CD4-positive, CD25-positive, alpha-beta regulatory T cell (primary cell): Measurements from ENCODE around the gene AMELX. TPM values are rescaled to one million over a fixed set of nuclear protein-coding genes. Genes with fewer than 3 reads are reported as not detected.

ENCODE experiments used
- ATAC-seq, 2 donors: fragments of 150-1000 bp; cut with Tn5 transposase; one replicate each; pipeline ENCODE4 v1.10.0; 2021; ENCODE audit warnings: low read depth in 2 of 2, moderate number of reproducible peaks in 2 of 2, moderate library complexity in 1 of 2
- DNase-seq, 3 donors: peaks; one replicate each; pipeline versions ENCODE4 v3.0.0 to v3.0.0-alpha.2; 2012 to 2022; ENCODE audit warnings: mixed read lengths in 1 of 3
- H3K27ac ChIP-seq: one replicate; pipeline ENCODE4 v1.7.0; 2013; ENCODE audit warnings: mild to moderate bottlenecking, low read length; ENCODE audit not compliant: insufficient read depth, poor library complexity, severe bottlenecking
- H3K27me3 ChIP-seq: one replicate; pipeline ENCODE4 v1.7.0; 2013; ENCODE audit warnings: low read length; ENCODE audit not compliant: control insufficient read depth, insufficient read depth
- H3K36me3 ChIP-seq: one replicate; pipeline ENCODE4 v1.7.0; 2013; ENCODE audit warnings: mild to moderate bottlenecking, low read length, moderate library complexity; ENCODE audit not compliant: control insufficient read depth, insufficient read depth
- H3K4me1 ChIP-seq: 2 replicates; pipeline ENCODE4 v1.7.0; 2013; ENCODE audit warnings: mild to moderate bottlenecking, low read length; ENCODE audit not compliant: insufficient read depth, control insufficient read depth, poor library complexity, severe bottlenecking
- H3K4me3 ChIP-seq: one replicate; pipeline ENCODE4 v1.7.0; 2013; ENCODE audit warnings: low read depth, mild to moderate bottlenecking, low read length, moderate library complexity
- H3K9me3 ChIP-seq, 2 experiments: 1 replicate in 1 of 2; 2 replicates in 1 of 2; pipeline ENCODE4 v1.7.0; 2013; ENCODE audit warnings: low read length in 2 of 2, mild to moderate bottlenecking in 1 of 2, moderate library complexity in 1 of 2; ENCODE audit not compliant: control insufficient read depth in 2 of 2
- H3K27ac Mint-ChIP-seq, 3 donors: one replicate each; pipeline ENCODE4 v1.8.0; 2020 to 2022; ENCODE audit warnings: mild to moderate bottlenecking in 3 of 3, mixed read lengths in 3 of 3, moderate library complexity in 2 of 3
- H3K27me3 Mint-ChIP-seq: one replicate; pipeline ENCODE4 v1.8.0; 2022; ENCODE audit warnings: mild to moderate bottlenecking, mixed read lengths
- H3K36me3 Mint-ChIP-seq: one replicate; pipeline ENCODE4 v1.8.0; 2020; ENCODE audit warnings: mixed read lengths
- H3K4me1 Mint-ChIP-seq, 4 donors: one replicate each; pipeline ENCODE4 v1.8.0; 2020 to 2022; ENCODE audit warnings: mixed read lengths in 4 of 4, mild to moderate bottlenecking in 1 of 4
- H3K4me3 Mint-ChIP-seq, 4 donors: one replicate each; pipeline ENCODE4 v1.8.0; 2020 to 2022; ENCODE audit warnings: mild to moderate bottlenecking in 4 of 4, mixed read lengths in 4 of 4, moderate library complexity in 3 of 4
- H3K9me3 Mint-ChIP-seq, 7 donors: one replicate each; pipeline ENCODE4 v1.8.0; 2020 to 2022; ENCODE audit warnings: mixed read lengths in 7 of 7, mild to moderate bottlenecking in 3 of 7, moderate library complexity in 2 of 7
- polyA plus RNA-seq, 4 donors: library from polyadenylated mRNA; unstranded; fragments of 300-500 nt; fragmentation: Illumina TruSeq; gene quantifications; one replicate each; pipeline ENCODE4 v1.2.3, GENCODE V29; 2021
- total RNA-seq: library from RNA; stranded (reverse); gene quantifications from one replicate; pipeline ENCODE4 v1.2.3, GENCODE V29; 2022

The AMELX gene
- total and polyA plus RNA-seq, 5 donors from 2014 or later, result not detected

DNA sequence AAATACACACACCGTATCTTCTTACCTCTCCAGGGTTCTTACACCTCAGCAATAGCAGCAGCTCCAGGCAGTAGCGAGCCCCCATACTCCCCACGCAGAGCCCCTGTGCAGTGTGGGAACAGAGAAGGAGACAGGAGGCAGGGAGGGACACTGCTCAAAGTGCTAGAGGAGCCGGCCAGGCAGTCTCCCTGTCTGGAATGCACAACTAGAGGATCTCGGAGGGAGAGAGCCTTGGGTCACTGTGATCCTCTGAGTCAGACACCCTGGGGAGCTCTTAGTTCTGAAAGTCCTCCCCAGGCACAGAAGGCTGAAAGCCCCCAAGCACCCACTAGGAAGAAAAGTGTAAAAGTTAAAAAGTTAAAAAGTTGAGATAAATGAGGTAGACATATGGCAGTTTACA lies 16.0 kb downstream of the AMELX start:
- no peaks in the 10 kb centered on the region for H3K36me3 Mint-ChIP-seq
- H3K27ac ChIP-seq, result no peak overlapping the region
- H3K27me3 Mint-ChIP-seq, result no peaks in the 10 kb centered on the region
- H3K4me1 ChIP-seq, result no peaks in the 10 kb centered on the region
- H3K9me3 Mint-ChIP-seq, result peaks cover 0 to 4% (median 0%) of the 10 kb centered on the region in 7 donors
- no peaks in the 10 kb centered on the region for H3K36me3 ChIP-seq
- H3K27me3 ChIP-seq, result no peaks in the 10 kb centered on the region
- no peaks in the 10 kb centered on the region for H3K9me3 ChIP-seq
- no peaks in the 10 kb centered on the region for H3K4me1 Mint-ChIP-seq
- ATAC-seq (no peak), DNase-seq (no peak)
- no peak overlapping the region for H3K27ac Mint-ChIP-seq
- H3K4me3 Mint-ChIP-seq, result no peak overlapping the region
- no peak overlapping the region for H3K4me3 ChIP-seq

DNA sequence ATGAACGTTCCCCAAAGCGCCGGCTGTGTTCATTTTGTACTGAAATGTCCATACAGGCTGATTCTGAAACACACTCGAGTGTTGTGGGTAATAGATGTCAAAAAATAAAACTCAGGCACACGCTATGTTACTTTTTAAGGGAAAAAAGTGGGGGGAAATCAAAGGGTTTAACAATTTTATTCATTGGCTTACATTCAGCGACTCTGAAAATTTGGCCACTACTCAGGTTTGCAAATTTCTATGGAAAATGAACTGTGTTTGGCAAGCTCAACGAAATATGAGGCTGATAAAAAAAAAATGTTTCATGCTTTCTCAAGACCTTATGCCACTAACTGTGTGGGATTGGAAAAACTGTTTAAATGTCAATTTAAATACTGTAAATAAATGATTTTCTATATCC lies 18.5 kb downstream of the AMELX start:
- H3K9me3 ChIP-seq, result no peaks in the 10 kb centered on the region
- Mint-ChIP-seq H3K27me3 (no peaks in the 10 kb centered on the region), H3K4me3 (no peak overlapping the region), H3K36me3 (no peaks in the 10 kb centered on the region), H3K9me3 (peaks cover 0 to 5% (median 0%) of the 10 kb centered on the region in 7 donors), H3K4me1 (no peaks in the 10 kb centered on the region), H3K27ac (no peak overlapping the region)
- no peak for ATAC-seq
- no peaks in the 10 kb centered on the region for H3K36me3 ChIP-seq
- no peak overlapping the region for H3K4me3 ChIP-seq
- H3K27me3 ChIP-seq, result no peaks in the 10 kb centered on the region
- no peak overlapping the region for H3K27ac ChIP-seq
- H3K4me1 ChIP-seq, result no peaks in the 10 kb centered on the region
- DNase-seq, result no peak

DNA sequence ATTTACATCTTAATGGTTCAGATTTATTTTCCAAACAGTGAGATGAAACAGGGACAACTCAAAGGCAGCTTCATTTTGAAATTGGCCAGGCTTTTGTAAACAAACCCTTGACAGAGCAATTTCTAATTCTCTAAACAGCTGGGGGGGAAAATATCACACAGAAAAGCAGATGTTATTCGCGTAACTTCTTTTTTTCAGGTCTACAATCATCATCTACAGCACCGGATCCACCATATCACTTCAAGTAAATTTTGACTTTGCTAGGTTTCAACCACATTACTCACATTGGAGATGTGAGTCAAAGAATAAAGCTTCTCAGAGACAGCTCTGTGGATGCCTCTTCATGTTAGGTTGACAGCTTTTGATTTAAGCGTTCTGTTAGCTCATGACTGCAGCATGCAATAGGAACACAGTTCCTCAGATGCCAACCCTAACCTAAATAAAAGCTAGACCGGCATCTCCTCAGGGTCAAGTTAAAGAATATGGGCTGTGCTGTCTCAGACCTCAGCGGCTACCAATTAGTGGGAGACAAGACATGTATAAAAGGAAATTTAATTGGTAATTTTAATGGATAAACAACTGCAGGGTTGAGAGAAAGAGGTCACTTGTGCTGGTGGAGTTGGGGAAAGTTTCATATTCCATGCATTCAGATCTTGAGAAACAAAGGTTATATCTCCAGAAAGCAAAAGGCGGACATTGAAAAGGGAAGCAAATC lies 26.8 kb downstream of the AMELX start:
- H3K9me3 Mint-ChIP-seq, result peaks cover 0 to 7% (median 0%) of the 10 kb centered on the region in 7 donors
- no peaks in the 10 kb centered on the region for H3K27me3 ChIP-seq
- ATAC-seq, result no peak

DNA sequence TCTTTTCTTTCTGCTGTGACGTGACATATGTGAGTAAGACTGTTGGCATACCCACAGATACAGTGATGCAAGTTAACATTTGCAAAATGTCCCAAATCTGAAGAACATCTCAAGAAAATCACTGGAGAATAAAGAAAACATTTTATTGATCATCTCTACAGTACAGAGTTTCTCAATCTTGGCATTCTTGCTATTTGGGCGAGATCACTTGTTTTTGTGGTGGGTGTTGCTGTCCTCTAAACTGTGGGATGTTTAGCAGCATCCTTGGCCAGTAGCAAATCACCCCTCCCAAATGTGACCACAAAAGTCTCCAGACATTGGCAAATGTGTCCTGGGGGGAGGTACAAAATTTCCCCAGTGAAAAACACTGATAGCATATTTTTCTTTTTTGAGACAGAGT lies 28.8 kb downstream of the AMELX start:
- no peaks in the 10 kb centered on the region for H3K27me3 Mint-ChIP-seq
- Histone ChIP-seq H3K4me1 (no peaks in the 10 kb centered on the region), H3K36me3 (no peaks in the 10 kb centered on the region), H3K4me3 (no peak overlapping the region), H3K9me3 (no peaks in the 10 kb centered on the region), H3K27ac (no peak overlapping the region), H3K27me3 (no peaks in the 10 kb centered on the region)
- DNase-seq (no peak), ATAC-seq (no peak)
- H3K36me3 Mint-ChIP-seq, result no peaks in the 10 kb centered on the region
- H3K9me3 Mint-ChIP-seq, result peaks cover 0 to 2% (median 0%) of the 10 kb centered on the region in 7 donors
- no peak overlapping the region for H3K4me3 Mint-ChIP-seq
- H3K4me1 Mint-ChIP-seq, result no peaks in the 10 kb centered on the region
- no peak overlapping the region for H3K27ac Mint-ChIP-seq

More for the DNA sequence above, 26.8 kb downstream of the AMELX start:
- H3K27ac Mint-ChIP-seq, result no peak overlapping the region
- no peak overlapping the region for H3K27ac ChIP-seq
- H3K4me1 Mint-ChIP-seq, result no peaks in the 10 kb centered on the region
- no peaks in the 10 kb centered on the region for H3K4me1 ChIP-seq
- no peak overlapping the region for H3K4me3 ChIP-seq
- no peak for DNase-seq
- H3K27me3 Mint-ChIP-seq, result no peaks in the 10 kb centered on the region
- no peaks in the 10 kb centered on the region for H3K9me3 ChIP-seq
- H3K4me3 Mint-ChIP-seq, result no peak overlapping the region
- H3K36me3 Mint-ChIP-seq, result no peaks in the 10 kb centered on the region
- H3K36me3 ChIP-seq, result no peaks in the 10 kb centered on the region

DNA sequence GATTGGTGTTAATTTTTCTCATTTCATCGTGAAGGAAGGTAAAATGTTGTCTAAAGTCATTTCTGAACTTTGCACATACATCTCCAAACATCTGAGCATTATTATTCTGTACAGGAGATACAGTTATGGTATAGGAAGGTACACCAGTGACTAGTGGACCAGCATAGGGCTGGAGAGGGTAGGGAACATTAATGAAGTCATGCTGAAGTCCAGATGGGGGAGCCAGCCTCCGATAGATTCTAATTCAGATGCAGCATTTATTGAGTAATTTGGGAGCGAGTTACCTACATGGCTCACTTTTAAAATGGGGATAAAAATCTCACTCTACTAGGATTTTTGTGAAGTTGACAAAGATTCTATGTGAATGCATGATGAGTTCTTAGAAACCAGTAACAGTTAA lies 34.9 kb downstream of the AMELX start:
- no peaks in the 10 kb centered on the region for H3K4me1 Mint-ChIP-seq
- no peaks in the 10 kb centered on the region for H3K27me3 ChIP-seq
- no peaks in the 10 kb centered on the region for H3K9me3 ChIP-seq
- no peaks in the 10 kb centered on the region for H3K36me3 ChIP-seq
- no peaks in the 10 kb centered on the region for H3K27me3 Mint-ChIP-seq
- ATAC-seq (no peak), DNase-seq (no peak)
- H3K9me3 Mint-ChIP-seq, result peaks cover 0 to 3% (median 0%) of the 10 kb centered on the region in 7 donors
- no peak overlapping the region for H3K4me3 ChIP-seq
- no peaks in the 10 kb centered on the region for H3K36me3 Mint-ChIP-seq
- H3K27ac ChIP-seq, result no peak overlapping the region
- H3K4me1 ChIP-seq, result no peaks in the 10 kb centered on the region
- no peak overlapping the region for H3K4me3 Mint-ChIP-seq
- H3K27ac Mint-ChIP-seq, result no peak overlapping the region

DNA sequence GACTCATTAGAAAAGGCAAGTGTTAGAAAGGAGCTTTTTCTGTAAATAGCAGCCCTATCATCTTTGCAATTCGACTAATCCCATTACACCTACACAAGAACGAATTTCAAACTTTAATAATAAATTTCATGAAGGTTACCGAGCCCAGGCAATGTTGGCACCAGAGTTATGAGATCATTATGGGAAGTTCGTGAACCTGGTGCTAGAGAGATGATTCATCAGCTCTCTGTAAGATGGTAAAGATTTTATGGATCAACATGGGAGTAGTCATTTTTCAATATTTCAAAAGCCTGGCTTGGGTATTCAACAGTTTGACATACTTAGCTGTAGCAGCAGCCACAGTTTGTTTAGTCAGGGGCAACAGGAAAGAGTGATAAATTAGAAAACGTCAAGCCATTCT lies 35.8 kb downstream of the AMELX start:
- no peak for DNase-seq
- Mint-ChIP-seq H3K4me1 (no peaks in the 10 kb centered on the region), H3K27ac (no peak overlapping the region), H3K27me3 (no peaks in the 10 kb centered on the region), H3K4me3 (no peak overlapping the region), H3K36me3 (no peaks in the 10 kb centered on the region), H3K9me3 (peaks cover 0 to 3% (median 0%) of the 10 kb centered on the region in 7 donors)
- Histone ChIP-seq H3K9me3 (no peaks in the 10 kb centered on the region), H3K4me1 (no peaks in the 10 kb centered on the region), H3K36me3 (no peaks in the 10 kb centered on the region), H3K27me3 (no peaks in the 10 kb centered on the region), H3K4me3 (no peak overlapping the region), H3K27ac (no peak overlapping the region)
- ATAC-seq, result no peak

DNA sequence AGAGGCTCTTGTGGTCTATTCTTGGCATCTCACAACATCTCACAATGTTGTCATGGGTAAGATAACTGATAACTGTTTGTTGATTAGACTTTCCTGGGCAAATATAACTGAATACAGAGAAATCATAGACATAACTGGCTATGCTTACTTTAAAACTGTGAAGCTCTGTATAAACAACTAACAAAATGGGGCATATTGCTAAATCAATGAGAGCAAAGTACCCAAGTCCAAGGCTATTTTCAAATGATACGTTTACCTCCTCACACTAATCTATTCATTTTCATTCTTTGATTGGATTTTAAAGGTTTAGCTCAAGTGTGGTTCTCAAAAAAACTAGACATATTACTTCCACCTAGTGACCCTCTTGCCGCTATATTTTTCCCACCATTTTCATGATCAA lies 38.6 kb downstream of the AMELX start:
- ATAC-seq (no peak), DNase-seq (no peak)
- no peak overlapping the region for H3K4me3 Mint-ChIP-seq
- no peaks in the 10 kb centered on the region for H3K36me3 ChIP-seq
- H3K27me3 Mint-ChIP-seq, result no peaks in the 10 kb centered on the region
- H3K27ac ChIP-seq, result no peak overlapping the region
- H3K36me3 Mint-ChIP-seq, result no peaks in the 10 kb centered on the region
- no peaks in the 10 kb centered on the region for H3K27me3 ChIP-seq
- no peaks in the 10 kb centered on the region for H3K9me3 ChIP-seq
- H3K4me1 ChIP-seq, result no peaks in the 10 kb centered on the region
- no peak overlapping the region for H3K27ac Mint-ChIP-seq
- no peaks in the 10 kb centered on the region for H3K4me1 Mint-ChIP-seq
- peaks cover 0 to 3% (median 0%) of the 10 kb centered on the region in 7 donors for H3K9me3 Mint-ChIP-seq
- H3K4me3 ChIP-seq, result no peak overlapping the region

DNA sequence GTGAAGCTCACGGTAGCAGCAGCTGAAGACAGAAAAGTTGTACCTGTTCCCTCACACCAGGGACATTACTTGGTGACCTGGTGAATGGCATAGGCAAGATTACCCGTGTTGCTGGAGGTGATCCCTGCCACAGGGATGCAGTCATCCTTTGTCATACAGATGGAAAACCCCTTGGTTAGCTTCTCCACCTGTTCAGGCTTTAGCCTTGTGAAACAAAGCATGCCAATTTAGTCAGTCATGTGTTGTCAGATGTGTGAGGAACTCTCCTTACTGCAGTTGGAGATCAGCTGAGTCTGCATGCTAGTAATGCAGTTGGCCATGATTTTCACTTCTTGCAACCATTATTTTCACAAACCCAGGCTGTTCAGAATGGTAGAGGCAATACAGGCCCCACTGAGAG lies 41.0 kb downstream of the AMELX start:
- H3K4me1 Mint-ChIP-seq, result no peaks in the 10 kb centered on the region
- no peak for ATAC-seq
- Histone ChIP-seq H3K36me3 (no peaks in the 10 kb centered on the region), H3K27ac (no peak overlapping the region), H3K4me1 (no peaks in the 10 kb centered on the region), H3K27me3 (no peaks in the 10 kb centered on the region), H3K9me3 (no peaks in the 10 kb centered on the region), H3K4me3 (no peak overlapping the region)
- DNase-seq, result no peak
- H3K4me3 Mint-ChIP-seq, result no peak overlapping the region
- no peak overlapping the region for H3K27ac Mint-ChIP-seq
- peaks cover 0 to 6% (median 0%) of the 10 kb centered on the region in 7 donors for H3K9me3 Mint-ChIP-seq
- no peaks in the 10 kb centered on the region for H3K27me3 Mint-ChIP-seq
- no peaks in the 10 kb centered on the region for H3K36me3 Mint-ChIP-seq
